ENCODE measurements around the gene CA5A. TPM values are rescaled to one million over a fixed set of nuclear protein-coding genes. Genes with fewer than 3 reads are reported as not detected.
"Not testable (repeated sequence)": the region's sequence is repeated elsewhere in the genome, so short reads cannot be mapped to it uniquely, and the experiment has no call there.

Gene CA5A
- total and polyA plus RNA-seq, 11 donors = 0.08 to 0.44 (median 0.25) TPM; not detected in 8

- Histone ChIP-seq H3K36me3 (no peaks in the 10 kb centered on the region), H3K27me3 (no peaks in the 10 kb centered on the region), H3K4me3 (no peak overlapping the region), H3K4me1 (no peaks in the 10 kb centered on the region), H3K9me3 (no peaks in the 10 kb centered on the region), H3K27ac (no peak overlapping the region)
- no peak for ATAC-seq
- no peak for TF ChIP-seq POLR2A (IDR thresholded peaks at IDR 0.05)
- TF ChIP-seq, protein P1, sequence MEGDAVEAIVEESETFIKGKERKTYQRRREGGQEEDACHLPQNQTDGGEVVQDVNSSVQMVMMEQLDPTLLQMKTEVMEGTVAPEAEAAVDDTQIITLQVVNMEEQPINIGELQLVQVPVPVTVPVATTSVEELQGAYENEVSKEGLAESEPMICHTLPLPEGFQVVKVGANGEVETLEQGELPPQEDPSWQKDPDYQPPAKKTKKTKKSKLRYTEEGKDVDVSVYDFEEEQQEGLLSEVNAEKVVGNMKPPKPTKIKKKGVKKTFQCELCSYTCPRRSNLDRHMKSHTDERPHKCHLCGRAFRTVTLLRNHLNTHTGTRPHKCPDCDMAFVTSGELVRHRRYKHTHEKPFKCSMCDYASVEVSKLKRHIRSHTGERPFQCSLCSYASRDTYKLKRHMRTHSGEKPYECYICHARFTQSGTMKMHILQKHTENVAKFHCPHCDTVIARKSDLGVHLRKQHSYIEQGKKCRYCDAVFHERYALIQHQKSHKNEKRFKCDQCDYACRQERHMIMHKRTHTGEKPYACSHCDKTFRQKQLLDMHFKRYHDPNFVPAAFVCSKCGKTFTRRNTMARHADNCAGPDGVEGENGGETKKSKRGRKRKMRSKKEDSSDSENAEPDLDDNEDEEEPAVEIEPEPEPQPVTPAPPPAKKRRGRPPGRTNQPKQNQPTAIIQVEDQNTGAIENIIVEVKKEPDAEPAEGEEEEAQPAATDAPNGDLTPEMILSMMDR (IDR thresholded peaks at IDR 0.05) = no peak
- WGBS, 4 donors = 92 to 97% (median 96%) methylated on average over 3 of the region's 3 CpGs
- no peak for DNase-seq
- intact Hi-C loops (cut with DNase I) = no loop called here
Observed at GRCh38 chr16:87933140-87933495, 3.2 kb downstream of the CA5A start.

- H3K9me3 ChIP-seq; H3K27ac ChIP-seq; H3K27me3 ChIP-seq; intact Hi-C loops (cut with DNase I); ATAC-seq; H3K4me1 ChIP-seq; H3K4me3 ChIP-seq; DNase-seq; H3K36me3 ChIP-seq: not testable (repeated sequence)
- WGBS, 4 donors = 91 to 96% (median 95%) methylated on average over 8 to 17 of the region's 17 CpGs
Observed at GRCh38 chr16:87932475-87933139, 3.7 kb downstream of the CA5A start.

- Histone ChIP-seq H3K27ac (no peak overlapping the region), H3K4me3 (no peak overlapping the region), H3K9me3 (no peaks in the 10 kb centered on the region), H3K36me3 (no peaks in the 10 kb centered on the region), H3K27me3 (peaks cover 0 to 4% (median 0%) of the 10 kb centered on the region in 9 donors), H3K4me1 (peaks cover 0 to 2% (median 0%) of the 10 kb centered on the region in 12 donors)
- intact Hi-C loops (cut with DNase I) = no loop called here
- DNase-seq = no peak
- TF ChIP-seq POLR2A (IDR thresholded peaks at IDR 0.05) = no peak
- TF ChIP-seq, protein P1 (IDR thresholded peaks at IDR 0.05) = no peak
- peak in 3 of 4 donors; percentile 13 to 42 (median 36) for ATAC-seq
- 47 to 66% (median 63%) methylated on average over 17 of the region's 17 CpGs for WGBS, 4 donors
Observed at GRCh38 chr16:87931504-87931903, 4.8 kb downstream of the CA5A start.

DNA sequence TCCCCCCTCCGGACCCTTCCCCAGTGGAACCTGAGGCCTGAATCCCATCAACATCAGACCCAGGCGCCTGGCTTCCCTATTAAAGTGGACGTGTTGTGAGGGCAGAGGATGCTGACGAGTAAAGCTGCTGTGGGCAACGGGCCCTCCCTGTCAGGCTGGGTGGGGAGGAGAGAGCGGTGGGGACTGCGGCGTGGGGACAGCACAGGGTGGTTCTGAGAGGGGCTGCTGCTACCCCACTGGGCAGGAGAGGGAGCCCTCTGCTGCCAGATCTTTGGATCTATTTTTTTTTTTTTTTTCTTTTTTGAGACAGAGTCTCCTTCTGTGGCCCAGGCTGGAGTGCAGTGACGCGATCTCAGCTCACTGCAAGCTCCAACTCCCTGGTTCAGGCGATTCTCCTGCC, 5.9 kb downstream of the CA5A start:
- Histone ChIP-seq H3K27ac (no peak overlapping the region), H3K4me3 (no peak overlapping the region), H3K9me3 (no peaks in the 10 kb centered on the region), H3K36me3 (no peaks in the 10 kb centered on the region), H3K4me1 (peaks cover 0 to 8% (median 0%) of the 10 kb centered on the region in 12 donors), H3K27me3 (peaks cover 0 to 4% (median 0%) of the 10 kb centered on the region in 9 donors)
- intact Hi-C loops (cut with DNase I) = no loop called here
- DNase-seq = no peak
- TF ChIP-seq, protein P1 (IDR thresholded peaks at IDR 0.05) = peak in 2 of 12 donors; percentile 7 to 13
- TF ChIP-seq POLR2A (IDR thresholded peaks at IDR 0.05) = no peak
- ATAC-seq = peak in 1 of 4 donors; percentile 31
- 49 to 56% (median 53%) methylated on average over 11 of the region's 11 CpGs for WGBS, 4 donors

- Histone ChIP-seq H3K27ac (no peak overlapping the region), H3K9me3 (no peaks in the 10 kb centered on the region), H3K4me1 (peaks cover 0 to 8% (median 0%) of the 10 kb centered on the region in 12 donors), H3K27me3 (peaks cover 0 to 4% (median 0%) of the 10 kb centered on the region in 9 donors), H3K4me3 (no peak overlapping the region), H3K36me3 (no peaks in the 10 kb centered on the region)
- ATAC-seq (no peak), DNase-seq (no peak)
- WGBS, 4 donors = 61 to 80% (median 70%) methylated on average over 7 of the region's 7 CpGs
- intact Hi-C loops (cut with DNase I) = no loop called here
- TF ChIP-seq POLR2A (IDR thresholded peaks at IDR 0.05) = no peak
- TF ChIP-seq, protein P1 (IDR thresholded peaks at IDR 0.05) = no peak
Observed at GRCh38 chr16:87929986-87930385, 6.3 kb downstream of the CA5A start.

All from heart left ventricle (tissue), 16 donors.